ENCODE measurements around the gene C2CD4D. TPM values are rescaled to one million over a fixed set of nuclear protein-coding genes. Genes with fewer than 3 reads are reported as not detected.

Gene C2CD4D
- total RNA-seq, 1 experiment from 2014 or later = 0.94 TPM

GRCh38 chr1:151838222-151839081 is 1.2 kb downstream of the C2CD4D start (continued):
- TF ChIP-seq, protein P1, sequence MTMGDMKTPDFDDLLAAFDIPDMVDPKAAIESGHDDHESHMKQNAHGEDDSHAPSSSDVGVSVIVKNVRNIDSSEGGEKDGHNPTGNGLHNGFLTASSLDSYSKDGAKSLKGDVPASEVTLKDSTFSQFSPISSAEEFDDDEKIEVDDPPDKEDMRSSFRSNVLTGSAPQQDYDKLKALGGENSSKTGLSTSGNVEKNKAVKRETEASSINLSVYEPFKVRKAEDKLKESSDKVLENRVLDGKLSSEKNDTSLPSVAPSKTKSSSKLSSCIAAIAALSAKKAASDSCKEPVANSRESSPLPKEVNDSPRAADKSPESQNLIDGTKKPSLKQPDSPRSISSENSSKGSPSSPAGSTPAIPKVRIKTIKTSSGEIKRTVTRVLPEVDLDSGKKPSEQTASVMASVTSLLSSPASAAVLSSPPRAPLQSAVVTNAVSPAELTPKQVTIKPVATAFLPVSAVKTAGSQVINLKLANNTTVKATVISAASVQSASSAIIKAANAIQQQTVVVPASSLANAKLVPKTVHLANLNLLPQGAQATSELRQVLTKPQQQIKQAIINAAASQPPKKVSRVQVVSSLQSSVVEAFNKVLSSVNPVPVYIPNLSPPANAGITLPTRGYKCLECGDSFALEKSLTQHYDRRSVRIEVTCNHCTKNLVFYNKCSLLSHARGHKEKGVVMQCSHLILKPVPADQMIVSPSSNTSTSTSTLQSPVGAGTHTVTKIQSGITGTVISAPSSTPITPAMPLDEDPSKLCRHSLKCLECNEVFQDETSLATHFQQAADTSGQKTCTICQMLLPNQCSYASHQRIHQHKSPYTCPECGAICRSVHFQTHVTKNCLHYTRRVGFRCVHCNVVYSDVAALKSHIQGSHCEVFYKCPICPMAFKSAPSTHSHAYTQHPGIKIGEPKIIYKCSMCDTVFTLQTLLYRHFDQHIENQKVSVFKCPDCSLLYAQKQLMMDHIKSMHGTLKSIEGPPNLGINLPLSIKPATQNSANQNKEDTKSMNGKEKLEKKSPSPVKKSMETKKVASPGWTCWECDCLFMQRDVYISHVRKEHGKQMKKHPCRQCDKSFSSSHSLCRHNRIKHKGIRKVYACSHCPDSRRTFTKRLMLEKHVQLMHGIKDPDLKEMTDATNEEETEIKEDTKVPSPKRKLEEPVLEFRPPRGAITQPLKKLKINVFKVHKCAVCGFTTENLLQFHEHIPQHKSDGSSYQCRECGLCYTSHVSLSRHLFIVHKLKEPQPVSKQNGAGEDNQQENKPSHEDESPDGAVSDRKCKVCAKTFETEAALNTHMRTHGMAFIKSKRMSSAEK (CRISPR knock-in tag; IDR thresholded peaks at IDR 0.05; ENCODE audit: borderline replicate concordance) = no peak
- TF ChIP-seq ESRRA (CRISPR knock-in tag; IDR thresholded peaks at IDR 0.05; ENCODE audit: borderline replicate concordance) = no peak; the same call in 1 of the 2 replicates
- peak; percentile 85; the same call in 1 of the 2 replicates for TF ChIP-seq TP53 (CRISPR knock-in tag; IDR thresholded peaks at IDR 0.05)
- TF ChIP-seq, protein P2, sequence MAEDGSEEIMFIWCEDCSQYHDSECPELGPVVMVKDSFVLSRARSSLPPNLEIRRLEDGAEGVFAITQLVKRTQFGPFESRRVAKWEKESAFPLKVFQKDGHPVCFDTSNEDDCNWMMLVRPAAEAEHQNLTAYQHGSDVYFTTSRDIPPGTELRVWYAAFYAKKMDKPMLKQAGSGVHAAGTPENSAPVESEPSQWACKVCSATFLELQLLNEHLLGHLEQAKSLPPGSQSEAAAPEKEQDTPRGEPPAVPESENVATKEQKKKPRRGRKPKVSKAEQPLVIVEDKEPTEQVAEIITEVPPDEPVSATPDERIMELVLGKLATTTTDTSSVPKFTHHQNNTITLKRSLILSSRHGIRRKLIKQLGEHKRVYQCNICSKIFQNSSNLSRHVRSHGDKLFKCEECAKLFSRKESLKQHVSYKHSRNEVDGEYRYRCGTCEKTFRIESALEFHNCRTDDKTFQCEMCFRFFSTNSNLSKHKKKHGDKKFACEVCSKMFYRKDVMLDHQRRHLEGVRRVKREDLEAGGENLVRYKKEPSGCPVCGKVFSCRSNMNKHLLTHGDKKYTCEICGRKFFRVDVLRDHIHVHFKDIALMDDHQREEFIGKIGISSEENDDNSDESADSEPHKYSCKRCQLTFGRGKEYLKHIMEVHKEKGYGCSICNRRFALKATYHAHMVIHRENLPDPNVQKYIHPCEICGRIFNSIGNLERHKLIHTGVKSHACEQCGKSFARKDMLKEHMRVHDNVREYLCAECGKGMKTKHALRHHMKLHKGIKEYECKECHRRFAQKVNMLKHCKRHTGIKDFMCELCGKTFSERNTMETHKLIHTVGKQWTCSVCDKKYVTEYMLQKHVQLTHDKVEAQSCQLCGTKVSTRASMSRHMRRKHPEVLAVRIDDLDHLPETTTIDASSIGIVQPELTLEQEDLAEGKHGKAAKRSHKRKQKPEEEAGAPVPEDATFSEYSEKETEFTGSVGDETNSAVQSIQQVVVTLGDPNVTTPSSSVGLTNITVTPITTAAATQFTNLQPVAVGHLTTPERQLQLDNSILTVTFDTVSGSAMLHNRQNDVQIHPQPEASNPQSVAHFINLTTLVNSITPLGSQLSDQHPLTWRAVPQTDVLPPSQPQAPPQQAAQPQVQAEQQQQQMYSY (CRISPR knock-in tag; IDR thresholded peaks at IDR 0.05) = 0 out of 2 replicates have a peak, but pooled peaks have one; percentile 21
- TF ChIP-seq ZNF512 (CRISPR knock-in tag; IDR thresholded peaks at IDR 0.05; ENCODE audit: borderline replicate concordance) = no peak
- peak; percentile 68 for TF ChIP-seq FOXK1 (CRISPR knock-in tag; IDR thresholded peaks at IDR 0.05)
- TF ChIP-seq CREM (CRISPR knock-in tag; IDR thresholded peaks at IDR 0.05) = peak; percentile 44; the same call in 1 of the 2 replicates
- TF ChIP-seq ZNF396 (CRISPR knock-in tag; IDR thresholded peaks at IDR 0.05; ENCODE audit: borderline replicate concordance) = no peak
- TF ChIP-seq EMX1 (CRISPR knock-in tag; IDR thresholded peaks at IDR 0.05) = no peak
- peak; percentile 53; the same call in 1 of the 2 replicates for TF ChIP-seq KAT7 (CRISPR knock-in tag; IDR thresholded peaks at IDR 0.05; ENCODE audit: borderline replicate concordance)
- no peak for TF ChIP-seq E2F1 (CRISPR knock-in tag; IDR thresholded peaks at IDR 0.05)
- 0 out of 2 replicates have a peak, but pooled peaks have one; percentile 18 for TF ChIP-seq JUN (CRISPR knock-in tag; IDR thresholded peaks at IDR 0.05)
- TF ChIP-seq NFATC4 (CRISPR knock-in tag; IDR thresholded peaks at IDR 0.05) = no peak
- TF ChIP-seq, protein P3, sequence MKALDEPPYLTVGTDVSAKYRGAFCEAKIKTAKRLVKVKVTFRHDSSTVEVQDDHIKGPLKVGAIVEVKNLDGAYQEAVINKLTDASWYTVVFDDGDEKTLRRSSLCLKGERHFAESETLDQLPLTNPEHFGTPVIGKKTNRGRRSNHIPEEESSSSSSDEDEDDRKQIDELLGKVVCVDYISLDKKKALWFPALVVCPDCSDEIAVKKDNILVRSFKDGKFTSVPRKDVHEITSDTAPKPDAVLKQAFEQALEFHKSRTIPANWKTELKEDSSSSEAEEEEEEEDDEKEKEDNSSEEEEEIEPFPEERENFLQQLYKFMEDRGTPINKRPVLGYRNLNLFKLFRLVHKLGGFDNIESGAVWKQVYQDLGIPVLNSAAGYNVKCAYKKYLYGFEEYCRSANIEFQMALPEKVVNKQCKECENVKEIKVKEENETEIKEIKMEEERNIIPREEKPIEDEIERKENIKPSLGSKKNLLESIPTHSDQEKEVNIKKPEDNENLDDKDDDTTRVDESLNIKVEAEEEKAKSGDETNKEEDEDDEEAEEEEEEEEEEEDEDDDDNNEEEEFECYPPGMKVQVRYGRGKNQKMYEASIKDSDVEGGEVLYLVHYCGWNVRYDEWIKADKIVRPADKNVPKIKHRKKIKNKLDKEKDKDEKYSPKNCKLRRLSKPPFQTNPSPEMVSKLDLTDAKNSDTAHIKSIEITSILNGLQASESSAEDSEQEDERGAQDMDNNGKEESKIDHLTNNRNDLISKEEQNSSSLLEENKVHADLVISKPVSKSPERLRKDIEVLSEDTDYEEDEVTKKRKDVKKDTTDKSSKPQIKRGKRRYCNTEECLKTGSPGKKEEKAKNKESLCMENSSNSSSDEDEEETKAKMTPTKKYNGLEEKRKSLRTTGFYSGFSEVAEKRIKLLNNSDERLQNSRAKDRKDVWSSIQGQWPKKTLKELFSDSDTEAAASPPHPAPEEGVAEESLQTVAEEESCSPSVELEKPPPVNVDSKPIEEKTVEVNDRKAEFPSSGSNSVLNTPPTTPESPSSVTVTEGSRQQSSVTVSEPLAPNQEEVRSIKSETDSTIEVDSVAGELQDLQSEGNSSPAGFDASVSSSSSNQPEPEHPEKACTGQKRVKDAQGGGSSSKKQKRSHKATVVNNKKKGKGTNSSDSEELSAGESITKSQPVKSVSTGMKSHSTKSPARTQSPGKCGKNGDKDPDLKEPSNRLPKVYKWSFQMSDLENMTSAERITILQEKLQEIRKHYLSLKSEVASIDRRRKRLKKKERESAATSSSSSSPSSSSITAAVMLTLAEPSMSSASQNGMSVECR (CRISPR knock-in tag; IDR thresholded peaks at IDR 0.05; ENCODE audit: borderline replicate concordance) = peak; percentile 12; the same call in 1 of the 2 replicates
- peak; percentile 86; the same call in 1 of the 2 replicates for TF ChIP-seq FOXP1 (CRISPR knock-in tag; IDR thresholded peaks at IDR 0.05; ENCODE audit: borderline replicate concordance)
- TF ChIP-seq, protein P4, sequence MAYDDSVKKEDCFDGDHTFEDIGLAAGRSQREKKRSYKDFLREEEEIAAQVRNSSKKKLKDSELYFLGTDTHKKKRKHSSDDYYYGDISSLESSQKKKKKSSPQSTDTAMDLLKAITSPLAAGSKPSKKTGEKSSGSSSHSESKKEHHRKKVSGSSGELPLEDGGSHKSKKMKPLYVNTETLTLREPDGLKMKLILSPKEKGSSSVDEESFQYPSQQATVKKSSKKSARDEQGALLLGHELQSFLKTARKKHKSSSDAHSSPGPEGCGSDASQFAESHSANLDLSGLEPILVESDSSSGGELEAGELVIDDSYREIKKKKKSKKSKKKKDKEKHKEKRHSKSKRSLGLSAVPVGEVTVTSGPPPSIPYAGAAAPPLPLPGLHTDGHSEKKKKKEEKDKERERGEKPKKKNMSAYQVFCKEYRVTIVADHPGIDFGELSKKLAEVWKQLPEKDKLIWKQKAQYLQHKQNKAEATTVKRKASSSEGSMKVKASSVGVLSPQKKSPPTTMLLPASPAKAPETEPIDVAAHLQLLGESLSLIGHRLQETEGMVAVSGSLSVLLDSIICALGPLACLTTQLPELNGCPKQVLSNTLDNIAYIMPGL (CRISPR knock-in tag; IDR thresholded peaks at IDR 0.05) = 0 out of 2 replicates have a peak, but pooled peaks have one; percentile 29
- TF ChIP-seq, protein P5, sequence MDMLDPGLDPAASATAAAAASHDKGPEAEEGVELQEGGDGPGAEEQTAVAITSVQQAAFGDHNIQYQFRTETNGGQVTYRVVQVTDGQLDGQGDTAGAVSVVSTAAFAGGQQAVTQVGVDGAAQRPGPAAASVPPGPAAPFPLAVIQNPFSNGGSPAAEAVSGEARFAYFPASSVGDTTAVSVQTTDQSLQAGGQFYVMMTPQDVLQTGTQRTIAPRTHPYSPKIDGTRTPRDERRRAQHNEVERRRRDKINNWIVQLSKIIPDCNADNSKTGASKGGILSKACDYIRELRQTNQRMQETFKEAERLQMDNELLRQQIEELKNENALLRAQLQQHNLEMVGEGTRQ (CRISPR knock-in tag; IDR thresholded peaks at IDR 0.05) = peak; percentile 23; the same call in 1 of the 2 replicates
- TF ChIP-seq ZBTB21 (CRISPR knock-in tag; IDR thresholded peaks at IDR 0.05; ENCODE audit: borderline replicate concordance) = no peak

Measured in WTC11 (cell line).